Nephron progenitor cell (in vitro differentiated cells): ENCODE measurements around the gene SLC19A3.
"Not testable (repeated sequence)": the region's sequence is repeated elsewhere in the genome, so short reads cannot be mapped to it uniquely, and the experiment has no call there.

Experiments
- DNase-seq: peaks from one replicate; pipeline ENCODE4 v3.0.0; 2021
- H3K27ac Mint-ChIP-seq: 2 replicates; pipeline ENCODE4 v1.8.0; 2021; ENCODE audit warnings: mild to moderate bottlenecking, moderate library complexity, mixed read lengths
- H3K27me3 Mint-ChIP-seq: 2 replicates; pipeline ENCODE4 v1.8.0; 2021; ENCODE audit warnings: mild to moderate bottlenecking, low read depth, mixed read lengths; ENCODE audit not compliant: poor library complexity
- H3K36me3 Mint-ChIP-seq: 2 replicates; pipeline ENCODE4 v1.8.0; 2021; ENCODE audit warnings: low read depth, mixed read lengths
- H3K4me1 Mint-ChIP-seq: 2 replicates; pipeline ENCODE4 v1.8.0; 2021; ENCODE audit warnings: mixed read lengths
- H3K4me3 Mint-ChIP-seq: 2 replicates; pipeline ENCODE4 v1.8.0; 2021; ENCODE audit warnings: mild to moderate bottlenecking, moderate library complexity, mixed read lengths
- H3K9me3 Mint-ChIP-seq: 2 replicates; pipeline ENCODE4 v1.8.0; 2021; ENCODE audit warnings: mild to moderate bottlenecking, moderate library complexity, mixed read lengths
- CTCF ChIP-seq: fragments of 200-600 bp; sonication (generic); IDR thresholded peaks from 2 replicates; pipeline ENCODE4 v1.5.0; 2021; ENCODE audit warnings: antibody characterized with exemption

SLC19A3 gene

GRCh38 chr2:227748079-227748478 is 30.3 kb upstream of the SLC19A3 start:
- peaks cover 2% of the 10 kb centered on the region for H3K4me1 Mint-ChIP-seq
- H3K36me3 Mint-ChIP-seq = no peaks in the 10 kb centered on the region
- DNase-seq = peak; percentile 53

GRCh38 chr2:227745594-227745993 is 27.8 kb upstream of the SLC19A3 start, which contains the start of gene SCYGR8:
Gene SCYGR8 (plus strand): TSS chr2:227745894. CDS start chr2:227745894, 0 bp downstream.
- H3K27ac Mint-ChIP-seq = no peak within 1 kb of the TSS
- peaks cover 6% of the 10 kb centered on the region for H3K27me3 Mint-ChIP-seq
- no peaks in the 10 kb centered on the region for H3K36me3 Mint-ChIP-seq
- no peak for DNase-seq
- no peaks in the 10 kb centered on the region for H3K9me3 Mint-ChIP-seq
- no peak for TF ChIP-seq CTCF
- no peaks in the 10 kb centered on the region for H3K4me1 Mint-ChIP-seq
- H3K4me3 Mint-ChIP-seq = no peak within 1 kb of the TSS

More at GRCh38 chr2:227748079-227748478, 30.3 kb upstream of the SLC19A3 start:
- Mint-ChIP-seq H3K27ac (no peak overlapping the region), H3K27me3 (peaks cover 6% of the 10 kb centered on the region), H3K4me3 (no peak overlapping the region), H3K9me3 (no peaks in the 10 kb centered on the region)
- peak; percentile 49 for TF ChIP-seq CTCF

GRCh38 chr2:227740705-227741104 is 22.9 kb upstream of the SLC19A3 start:
- DNase-seq, H3K36me3 Mint-ChIP-seq, H3K9me3 Mint-ChIP-seq, H3K4me3 Mint-ChIP-seq, H3K27ac Mint-ChIP-seq, H3K4me1 Mint-ChIP-seq: not testable (repeated sequence)
- H3K27me3 Mint-ChIP-seq = peaks cover 14% of the 10 kb centered on the region

GRCh38 chr2:227739351-227739750 is 21.5 kb upstream of the SLC19A3 start:
- Mint-ChIP-seq H3K27ac (peak overlapping the region; percentile 62), H3K36me3 (no peaks in the 10 kb centered on the region), H3K4me1 (peaks cover 6% of the 10 kb centered on the region), H3K9me3 (no peaks in the 10 kb centered on the region), H3K4me3 (no peak overlapping the region), H3K27me3 (peaks cover 8% of the 10 kb centered on the region)
- no peak for DNase-seq
- TF ChIP-seq CTCF = no peak

GRCh38 chr2:227728035-227728434 is 10.2 kb upstream of the SLC19A3 start, which contains the start of gene SCYGR7:
Gene SCYGR7 (plus strand): TSS chr2:227728335. CDS start chr2:227728335, 0 bp downstream.
- Mint-ChIP-seq H3K27ac (no peak within 1 kb of the TSS), H3K9me3 (peaks cover 3% of the 10 kb centered on the region), H3K36me3 (no peaks in the 10 kb centered on the region), H3K4me3 (no peak within 1 kb of the TSS), H3K4me1 (peaks cover 2% of the 10 kb centered on the region), H3K27me3 (peaks cover 21% of the 10 kb centered on the region)
- no peak for DNase-seq
- TF ChIP-seq CTCF = no peak

GRCh38 chr2:227724394-227725039 is 6.7 kb upstream of the SLC19A3 start, which contains the start of gene SCYGR6:
Gene SCYGR6 (minus strand): TSS chr2:227724757. CDS start chr2:227724757, 0 bp downstream.
- H3K9me3 Mint-ChIP-seq = no peaks in the 10 kb centered on the region
- no peaks in the 10 kb centered on the region for H3K36me3 Mint-ChIP-seq
- peaks cover 11% of the 10 kb centered on the region for H3K27me3 Mint-ChIP-seq
- peaks cover 13% of the 10 kb centered on the region for H3K4me1 Mint-ChIP-seq
- DNase-seq = no peak
- no peak within 1 kb of the TSS for H3K4me3 Mint-ChIP-seq
- TF ChIP-seq CTCF = no peak
- H3K27ac Mint-ChIP-seq = no peak within 1 kb of the TSS

- not testable (repeated sequence) for H3K27ac Mint-ChIP-seq, DNase-seq, H3K9me3 Mint-ChIP-seq, H3K36me3 Mint-ChIP-seq, H3K4me3 Mint-ChIP-seq
- H3K27me3 Mint-ChIP-seq = peaks cover 15% of the 10 kb centered on the region
- H3K4me1 Mint-ChIP-seq = peaks cover 13% of the 10 kb centered on the region
Measured at GRCh38 chr2:227722821-227723220, 5.0 kb upstream of the SLC19A3 start.
